IPS DF 4.7 (cell line): ENCODE data around the gene GRK3.
"Not testable (repeated sequence)": the region's sequence is repeated elsewhere in the genome, so short reads cannot be mapped to it uniquely, and the experiment has no call there.

Experiments used
- DNase-seq: peaks from one replicate; pipeline ENCODE4 v3.0.0-alpha.2; 2013; ENCODE audit warnings: low spot score; ENCODE audit errors: extremely low read depth

Gene GRK3

DNA sequence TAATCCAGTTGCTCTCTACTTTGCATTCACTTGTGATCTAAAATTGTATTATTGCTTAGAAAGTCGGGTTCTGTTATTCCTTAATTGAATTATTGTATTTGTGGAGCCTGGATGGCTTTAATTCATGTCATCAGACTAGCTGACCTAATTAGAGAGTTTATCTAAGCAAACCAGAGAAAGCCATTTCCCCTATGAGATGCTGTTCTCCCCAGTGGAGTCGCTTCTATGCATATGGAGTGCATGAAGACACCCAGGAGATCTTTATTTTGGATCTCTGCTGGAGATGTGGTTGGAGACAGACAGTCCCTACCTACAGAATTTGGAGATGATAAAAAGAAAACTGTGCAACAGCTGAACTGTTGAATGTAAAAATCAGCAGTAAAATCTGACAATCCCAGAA is 132.3 kb downstream of the GRK3 start:
- no peak for DNase-seq

DNA sequence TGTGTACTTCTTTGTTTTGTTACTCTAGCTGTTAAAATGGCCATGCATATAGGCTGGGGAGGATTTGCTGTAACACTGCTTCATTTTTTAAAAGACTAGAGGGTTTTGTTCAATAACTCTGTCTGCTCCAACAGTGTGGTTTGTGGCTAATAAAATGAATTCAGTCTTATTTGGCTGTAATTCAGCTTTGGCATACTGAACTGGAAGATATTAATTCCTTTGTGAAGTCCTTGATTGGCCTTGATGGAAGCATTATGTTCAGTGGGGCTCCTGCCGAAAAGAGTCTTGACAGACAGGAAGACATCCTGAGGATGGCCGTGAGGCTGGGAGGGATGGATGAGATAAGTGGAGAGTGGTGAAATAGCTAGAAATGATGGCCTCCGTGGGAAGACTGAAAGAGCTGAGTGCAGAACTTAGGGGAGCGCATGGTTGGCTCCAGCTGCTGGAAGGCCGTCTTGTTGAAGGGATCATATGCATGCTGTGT is 132.7 kb downstream of the GRK3 start:
- DNase-seq: no peak

DNA sequence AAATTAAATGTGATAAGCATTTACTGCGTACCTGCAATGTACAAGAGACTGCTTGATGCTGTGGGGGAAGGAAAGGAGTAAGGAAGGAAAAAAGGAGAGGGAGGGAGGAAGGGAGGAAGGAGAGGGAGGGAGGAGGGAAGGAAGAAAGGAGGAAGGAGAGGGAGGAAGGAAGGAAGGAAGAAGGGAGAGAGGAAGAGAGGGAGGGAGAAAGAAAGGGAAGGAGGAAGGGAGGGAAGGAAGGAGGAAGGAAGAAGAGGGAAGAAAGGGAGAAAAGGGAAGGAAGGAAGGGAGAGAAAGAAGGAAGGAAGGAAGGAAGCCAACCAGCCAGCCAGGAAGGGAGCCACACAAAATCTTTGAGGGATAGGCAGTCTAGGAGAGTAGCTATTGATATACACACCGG is 133.5 kb downstream of the GRK3 start:
- DNase-seq: no peak

DNA sequence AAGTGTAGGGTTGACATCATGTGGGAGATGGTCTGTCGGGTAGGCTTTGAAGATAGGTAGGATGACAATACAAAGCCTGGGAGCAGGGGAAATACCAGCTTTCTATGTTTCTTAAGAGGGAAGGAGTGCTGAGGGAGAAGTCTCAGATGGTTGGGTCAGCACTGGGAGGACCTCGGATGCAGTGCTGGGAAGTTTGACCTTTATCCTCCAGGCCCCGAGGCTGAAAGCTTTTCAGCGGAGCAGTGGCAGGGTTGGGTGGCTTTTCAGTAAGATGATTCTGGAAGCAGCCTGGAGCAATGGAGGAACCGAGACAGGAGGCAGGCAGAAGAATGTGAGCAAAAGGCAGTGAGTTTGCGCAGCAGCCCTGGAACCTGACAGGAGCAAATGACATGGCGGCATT is 134.0 kb downstream of the GRK3 start:
- no peak for DNase-seq

DNA sequence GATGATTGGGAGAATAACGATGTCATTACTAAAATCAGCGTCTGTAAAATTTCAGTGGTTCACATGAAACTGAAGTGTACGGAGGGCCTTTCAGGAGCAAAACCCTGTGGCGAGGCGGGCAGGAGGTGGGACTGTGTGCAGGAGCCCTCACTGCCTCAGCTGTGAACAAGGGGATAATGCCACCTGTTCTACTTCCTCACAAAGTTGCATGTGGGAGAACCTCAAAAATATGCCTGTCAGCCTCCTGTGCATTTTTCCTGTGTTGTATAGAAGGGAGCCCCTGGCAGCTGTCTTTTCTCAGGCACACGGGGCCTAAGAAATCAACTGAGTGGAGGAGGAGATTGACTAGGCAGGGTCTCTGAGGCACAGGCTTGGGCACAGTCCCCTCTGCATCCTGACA is 134.5 kb downstream of the GRK3 start:
- no peak for DNase-seq

DNA sequence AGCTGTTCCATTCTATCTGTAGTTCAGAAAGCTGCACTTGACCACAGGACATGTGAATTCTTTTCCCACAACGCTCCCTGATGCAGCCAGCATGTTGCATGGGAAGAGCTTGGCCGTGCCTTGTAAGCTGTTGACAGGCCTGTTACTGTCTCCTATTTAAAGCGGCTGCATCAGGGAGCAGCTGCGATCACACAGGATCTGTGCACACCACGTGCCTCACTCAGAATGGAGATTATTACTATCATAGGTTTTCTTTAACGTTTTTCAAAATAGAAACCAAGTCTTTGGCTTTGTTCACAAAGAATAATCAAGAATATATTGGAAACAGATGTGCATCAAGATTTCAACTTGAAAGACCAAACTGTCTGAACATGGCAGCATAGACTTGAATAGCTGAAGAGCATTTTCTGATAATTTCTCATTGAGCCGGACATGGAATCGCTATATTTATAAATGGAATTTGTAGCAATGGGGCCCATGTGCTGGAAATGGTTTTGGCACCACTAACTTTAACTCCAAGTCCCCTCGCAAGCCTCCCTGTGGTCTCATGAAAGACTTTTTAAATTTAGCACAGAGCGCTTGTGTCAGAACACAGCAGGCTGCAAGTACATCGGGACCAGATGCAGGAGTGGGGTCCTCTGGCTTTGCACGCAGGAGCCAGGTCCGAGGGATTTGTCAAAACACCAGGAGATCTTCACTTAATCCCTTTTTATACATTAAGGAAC is 136.7 kb downstream of the GRK3 start:
- DNase-seq: no peak

DNA sequence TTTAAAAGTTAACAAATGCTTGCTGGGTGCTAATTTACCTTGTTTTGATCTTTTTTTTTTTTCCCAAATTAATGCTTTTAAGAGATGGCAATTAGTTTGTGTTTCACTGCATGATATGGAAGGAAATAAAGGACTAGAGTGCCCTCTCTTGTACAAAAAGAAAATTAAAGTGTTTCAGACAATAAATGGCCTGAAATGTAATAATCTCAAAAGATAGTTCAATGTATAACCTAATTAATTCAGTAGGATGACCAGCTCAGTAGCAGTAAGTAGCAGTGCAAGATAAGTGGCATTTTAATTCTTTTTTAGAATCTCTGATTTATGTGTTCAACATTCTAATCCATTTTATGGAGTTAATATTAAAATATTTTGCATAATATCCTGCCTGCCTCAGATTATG is 137.6 kb downstream of the GRK3 start:
- DNase-seq: no peak

DNA sequence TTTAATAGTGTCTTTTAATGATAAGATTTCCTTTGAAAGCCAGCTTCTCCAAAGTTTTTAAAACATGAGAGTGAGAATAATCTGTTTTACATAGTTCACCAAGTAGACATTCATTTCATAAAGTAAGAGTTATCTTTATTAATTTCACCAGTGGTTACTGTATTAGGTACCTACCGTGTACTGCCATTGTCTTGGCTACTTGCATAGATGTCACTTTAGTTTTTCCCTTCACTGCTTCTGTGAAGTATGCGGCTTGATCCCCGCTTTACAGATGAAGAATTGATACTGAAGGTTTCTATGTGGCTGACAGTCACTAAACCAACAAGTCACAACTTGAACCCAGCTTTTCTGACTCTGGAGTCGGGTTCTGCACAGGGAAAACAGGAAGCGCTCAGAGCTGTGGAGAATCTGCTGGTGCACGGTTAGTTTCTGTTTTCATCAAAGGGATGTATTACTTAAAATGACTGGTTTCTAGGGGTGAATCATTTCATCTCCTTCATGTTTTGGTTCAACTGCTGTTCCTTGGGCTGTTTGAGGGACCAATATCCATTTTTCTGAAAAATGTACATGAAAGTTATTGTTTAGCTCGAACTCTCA is 138.2 kb downstream of the GRK3 start:
- DNase-seq: no peak

DNA sequence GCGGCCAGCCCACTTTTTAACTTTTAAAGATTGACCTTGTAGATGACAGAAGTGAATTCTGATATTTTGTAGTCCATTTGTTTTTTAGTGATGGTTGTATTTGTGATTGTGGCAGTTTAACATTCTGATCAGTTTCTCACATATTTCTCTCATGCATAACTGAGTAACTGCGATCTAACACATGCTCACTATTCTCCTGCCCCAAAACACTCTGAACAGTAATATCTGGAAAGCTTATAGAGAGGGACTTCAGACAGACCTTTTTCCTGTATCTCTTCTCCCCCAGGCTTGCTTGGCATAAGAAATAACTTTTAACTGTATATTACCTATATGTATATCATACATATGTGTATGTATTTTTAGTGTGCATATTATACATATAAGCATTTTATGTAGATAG is 140.2 kb downstream of the GRK3 start:
- no peak for DNase-seq

DNA sequence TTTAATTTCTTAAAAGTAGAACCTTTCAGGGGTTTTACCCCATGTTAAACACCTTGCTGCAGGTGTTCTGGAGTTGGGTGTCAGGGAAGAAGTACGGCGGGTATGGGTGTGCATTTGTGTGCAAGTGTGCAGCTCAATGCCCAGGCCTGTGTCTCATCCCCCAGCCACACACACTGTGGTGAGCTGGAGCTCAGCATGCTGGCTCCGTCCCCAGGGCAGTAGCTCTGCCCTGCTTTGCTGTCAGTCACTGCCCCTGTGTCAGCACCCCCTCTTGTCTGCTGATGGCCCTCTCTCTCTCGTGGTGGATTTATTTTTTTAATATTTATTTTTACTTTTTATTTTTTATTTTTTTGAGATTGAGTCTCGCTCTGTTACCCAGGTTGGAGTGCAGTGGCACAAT is 141.7 kb downstream of the GRK3 start:
- no peak for DNase-seq

DNA sequence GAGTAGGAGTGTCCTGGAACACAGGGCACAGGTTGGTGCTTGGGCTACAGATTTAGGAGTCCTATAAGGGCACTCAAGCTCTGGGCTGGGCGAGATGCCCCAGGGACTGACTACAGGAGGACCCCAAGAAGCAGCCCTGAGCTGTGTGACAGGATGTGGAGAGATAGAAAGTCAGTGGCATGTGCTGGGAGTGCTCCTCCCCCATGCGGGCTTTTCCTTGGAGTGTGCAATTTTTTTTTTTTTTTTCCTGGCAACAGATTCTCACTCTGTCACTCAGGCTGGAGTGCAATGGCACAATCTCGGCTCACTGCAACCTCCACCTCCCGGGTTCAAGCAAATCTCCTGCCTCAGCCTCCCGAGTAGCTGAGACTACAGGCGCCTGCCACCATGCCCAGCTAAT is 144.0 kb downstream of the GRK3 start:
- DNase-seq: not testable (repeated sequence)

DNA sequence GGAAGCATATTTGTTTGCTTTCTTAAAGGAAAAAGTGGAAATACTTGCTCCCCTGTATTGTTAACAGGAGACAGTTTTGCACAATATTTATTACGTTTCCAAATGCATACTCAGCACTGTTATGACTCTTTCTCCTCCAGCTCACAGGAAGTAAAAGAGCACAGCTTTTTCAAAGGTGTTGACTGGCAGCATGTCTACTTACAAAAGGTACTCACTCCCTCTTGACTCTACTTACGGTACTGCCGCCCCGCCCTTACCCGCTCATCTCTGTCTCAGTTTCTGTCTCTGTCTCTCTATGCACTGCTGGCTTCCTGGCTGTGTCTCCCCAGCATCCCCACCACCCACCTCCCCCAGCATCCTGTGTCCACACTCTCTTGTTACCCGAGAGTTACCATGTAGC is 145.3 kb downstream of the GRK3 start:
- no peak for DNase-seq

DNA sequence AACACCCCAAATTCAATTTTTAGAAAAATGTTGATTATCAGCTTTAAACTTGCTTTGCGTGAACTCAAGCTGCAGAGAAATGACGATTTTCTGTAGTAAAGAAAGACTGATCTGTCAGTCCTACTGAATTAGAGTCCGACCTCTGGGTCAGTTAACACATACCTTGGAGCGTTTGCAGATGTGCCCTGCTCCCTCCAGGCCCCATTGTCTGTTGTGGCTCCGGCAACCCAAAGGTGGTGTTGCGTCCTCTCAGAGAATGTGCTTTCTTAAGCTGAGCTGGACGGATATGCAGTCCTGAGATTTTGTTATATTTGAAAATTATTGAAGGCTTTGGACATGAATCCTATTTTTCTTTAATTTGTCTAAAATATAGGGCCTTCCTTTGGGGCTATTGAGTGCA is 146.0 kb downstream of the GRK3 start:
- DNase-seq: no peak

DNA sequence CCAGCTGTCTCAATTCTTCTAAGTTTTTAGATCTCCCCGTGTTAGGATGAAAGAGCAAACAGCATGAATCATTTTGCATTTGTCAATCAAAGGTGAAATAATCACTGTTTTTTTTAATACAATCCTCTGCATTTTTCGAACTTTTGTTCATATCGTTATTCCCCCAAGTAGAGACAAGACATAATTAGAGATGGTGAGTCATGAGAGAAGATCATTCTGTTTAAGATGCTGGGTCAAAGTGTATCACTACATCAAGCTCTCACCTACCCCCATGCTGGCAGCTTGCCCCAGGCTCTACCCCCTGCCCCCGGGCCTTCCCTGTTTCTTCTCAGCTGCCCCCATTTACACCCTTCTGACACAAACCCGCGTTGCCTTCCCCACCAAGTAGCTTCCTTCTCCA is 147.0 kb downstream of the GRK3 start:
- DNase-seq: no peak

DNA sequence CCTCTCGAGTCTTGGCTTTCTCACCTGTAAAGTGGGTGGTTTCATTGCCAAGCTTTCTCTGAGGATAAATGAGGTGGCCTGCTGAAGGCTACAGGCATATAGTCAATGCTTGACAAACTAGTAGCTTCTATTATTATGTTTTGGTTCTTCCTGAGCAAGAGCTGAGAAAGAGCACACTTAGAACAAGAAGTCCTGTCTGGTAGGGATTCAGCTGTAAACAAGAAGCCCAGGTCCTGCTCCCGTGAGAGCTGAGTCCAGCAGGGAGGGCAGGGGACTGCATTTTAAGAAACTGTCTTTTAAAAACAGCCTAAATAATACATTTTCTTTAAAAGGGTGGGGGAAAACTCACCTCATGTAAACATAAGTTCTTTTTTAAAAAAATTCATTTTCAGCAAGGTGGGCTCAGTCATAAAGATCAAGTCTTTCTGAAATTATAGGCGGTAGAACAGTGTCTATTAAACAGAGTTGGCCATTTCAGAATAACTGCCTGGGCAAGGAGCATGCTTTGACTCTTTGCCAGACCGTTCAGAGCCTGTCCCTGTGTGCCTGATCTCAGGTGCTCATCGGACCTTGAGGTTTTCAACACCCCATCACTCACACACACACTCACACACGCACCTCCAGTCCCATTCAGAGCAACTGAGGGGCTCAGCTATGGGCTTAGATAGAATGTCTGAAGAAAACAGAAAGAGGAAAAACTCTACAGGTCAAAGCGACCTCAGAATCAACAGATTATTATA is 148.4 kb downstream of the GRK3 start:
- no peak for DNase-seq

DNA sequence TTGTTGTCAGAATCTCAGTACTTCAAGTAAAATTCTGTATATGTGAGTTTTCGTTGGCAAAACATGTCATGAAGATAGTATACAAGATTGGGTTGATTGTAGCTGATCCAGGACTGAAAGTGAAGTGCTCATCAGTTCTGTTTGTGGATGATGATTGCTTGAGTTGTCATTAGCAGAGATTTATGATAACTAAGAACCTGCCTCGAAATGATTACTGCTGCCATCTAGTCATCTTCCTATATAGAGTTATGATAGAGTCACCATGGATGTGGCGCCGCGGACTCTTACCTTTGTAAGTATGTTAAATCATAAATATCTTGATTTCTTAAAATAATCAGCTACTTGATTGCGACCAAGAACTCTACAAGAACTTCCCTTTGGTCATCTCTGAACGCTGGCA is 149.6 kb downstream of the GRK3 start:
- no peak for DNase-seq

DNA sequence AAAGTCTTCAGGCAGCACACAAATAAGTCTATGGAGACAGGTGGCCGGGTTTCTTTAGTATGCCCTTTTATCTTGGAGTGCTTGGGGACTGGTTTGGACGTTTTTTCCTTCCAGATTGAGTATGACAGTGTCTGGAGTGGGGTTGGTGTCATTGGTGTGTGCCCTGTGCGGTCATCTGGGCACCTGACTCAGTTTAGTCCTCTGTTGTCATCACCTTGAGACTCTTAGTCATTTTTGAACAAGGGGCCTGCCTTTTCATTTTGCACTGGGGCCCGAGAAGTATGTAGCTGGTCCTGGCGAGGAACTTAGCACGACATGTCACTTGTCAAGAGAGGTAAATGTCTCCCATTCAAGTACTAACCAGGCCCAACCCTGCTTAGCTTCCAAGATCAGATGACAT is 150.3 kb downstream of the GRK3 start:
- DNase-seq: no peak

DNA sequence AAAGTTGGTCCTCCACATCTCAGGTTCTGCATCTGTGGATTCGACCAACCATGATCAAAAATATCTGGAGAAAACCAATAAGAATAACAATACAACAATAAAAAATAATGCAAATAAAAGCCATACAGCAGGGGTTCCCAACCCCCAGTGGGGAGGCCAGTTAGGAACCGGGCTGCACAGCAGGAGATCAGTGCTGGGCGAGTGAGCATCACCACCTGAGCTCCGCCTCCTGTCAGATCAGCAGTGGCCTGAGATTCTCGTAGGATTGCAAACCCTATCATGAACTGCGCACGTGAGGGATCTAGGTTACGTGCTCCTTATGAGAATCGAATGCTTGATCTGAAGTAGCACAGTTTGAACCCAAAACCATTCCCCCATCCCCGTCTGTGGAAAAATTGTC is 152.2 kb downstream of the GRK3 start:
- DNase-seq: no peak

DNA sequence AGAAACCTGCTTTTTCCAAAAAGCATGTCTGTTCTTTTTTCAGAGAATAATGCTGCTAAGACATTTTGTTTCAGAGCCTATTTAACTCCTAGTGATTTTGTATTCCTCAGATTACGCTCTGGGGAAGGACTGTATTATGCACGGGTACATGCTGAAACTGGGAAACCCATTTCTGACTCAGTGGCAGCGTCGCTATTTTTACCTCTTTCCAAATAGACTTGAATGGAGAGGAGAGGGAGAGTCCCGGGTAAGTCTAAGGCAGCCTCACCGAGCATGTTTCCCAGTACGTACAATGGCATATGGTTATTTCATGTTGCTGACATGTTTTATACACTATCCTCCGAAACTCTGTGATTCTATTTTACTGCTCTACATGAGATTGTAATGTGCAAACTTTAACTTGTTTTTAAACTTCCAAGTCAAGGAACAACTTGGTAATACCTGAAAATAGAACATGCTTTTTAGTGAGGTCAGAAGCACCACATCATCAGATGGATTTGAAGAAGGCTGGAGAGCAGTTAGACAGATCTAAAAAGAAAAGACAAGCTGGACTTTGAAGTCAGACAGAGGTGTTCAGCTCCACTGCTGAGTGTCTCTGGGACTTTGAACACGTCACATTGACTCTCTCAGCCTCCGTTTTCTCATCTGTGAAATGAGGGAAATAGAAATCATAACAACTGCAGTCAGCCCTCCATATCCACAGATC is 153.8 kb downstream of the GRK3 start:
- DNase-seq: no peak

DNA sequence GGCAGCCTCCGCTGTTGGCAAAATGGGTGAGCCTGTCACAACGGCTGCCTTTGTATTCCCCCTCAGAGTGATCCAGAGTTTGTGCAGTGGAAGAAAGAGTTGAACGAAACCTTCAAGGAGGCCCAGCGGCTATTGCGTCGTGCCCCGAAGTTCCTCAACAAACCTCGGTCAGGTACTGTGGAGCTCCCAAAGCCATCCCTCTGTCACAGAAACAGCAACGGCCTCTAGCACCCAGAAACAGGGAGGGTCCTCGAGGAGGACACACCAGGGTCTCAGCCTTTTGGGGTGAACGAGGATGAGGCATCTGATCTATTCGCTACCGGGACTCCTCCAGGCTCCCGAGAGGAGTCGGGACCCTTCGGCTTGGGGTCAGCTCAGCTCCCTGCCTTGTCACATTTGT is 157.7 kb downstream of the GRK3 start:
- DNase-seq: no peak

DNA sequence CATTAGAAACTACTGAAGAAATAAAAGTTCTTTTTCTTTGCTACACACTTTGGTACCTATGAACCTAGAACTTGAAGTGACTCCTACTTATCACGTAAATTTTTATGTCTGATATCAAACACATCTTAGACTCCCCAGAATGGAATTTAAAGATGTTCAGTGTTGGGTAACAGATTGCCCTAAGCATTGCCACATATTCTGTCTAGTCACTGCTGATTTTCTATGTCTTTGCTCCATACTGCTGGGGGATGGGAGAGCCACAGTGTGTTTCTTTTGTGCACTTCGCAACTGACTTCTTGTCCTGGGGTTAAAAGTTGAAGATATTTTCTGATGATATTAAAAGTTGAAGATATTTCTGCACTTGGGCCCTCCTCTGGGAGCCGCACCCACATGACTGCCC is 158.2 kb downstream of the GRK3 start:
- DNase-seq: no peak

DNA sequence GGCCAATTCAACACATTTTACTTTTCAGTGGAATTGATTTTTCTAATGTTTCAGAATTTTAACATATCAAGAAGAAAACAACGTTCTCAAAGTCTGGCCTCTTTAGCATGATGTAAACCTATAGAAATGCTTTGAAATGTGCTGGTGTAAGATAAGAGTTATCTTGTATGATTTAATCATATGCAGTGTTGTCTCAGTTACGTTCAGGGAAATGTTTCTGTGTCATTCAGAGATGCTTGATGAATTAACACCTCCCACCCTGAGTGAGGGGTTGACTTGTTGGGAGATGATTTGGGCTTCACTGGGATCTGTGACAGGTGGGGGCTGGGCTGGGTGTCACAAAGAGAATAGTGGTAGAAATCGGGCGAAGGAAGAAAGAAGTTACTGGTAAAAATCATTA is 161.8 kb downstream of the GRK3 start:
- no peak for DNase-seq
